ENCODE data around the gene MLIP.

Gene MLIP

DNA sequence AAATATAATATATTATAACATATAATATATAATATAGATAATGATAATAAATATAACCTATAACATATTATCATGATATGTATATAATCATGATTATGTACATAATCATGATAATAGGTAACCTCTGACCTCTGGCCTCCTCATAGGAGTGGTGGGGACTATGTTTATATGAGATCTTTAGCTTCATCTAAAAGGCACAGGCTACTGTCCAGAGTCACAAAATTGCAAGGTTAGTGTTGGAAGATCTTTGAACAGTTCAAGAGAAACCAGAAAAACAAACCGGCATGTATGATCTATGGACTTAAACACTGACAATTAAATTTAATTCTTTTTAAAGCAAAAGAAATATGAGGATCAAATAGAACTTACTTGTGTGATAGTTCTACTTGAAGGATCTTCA is 141.3 kb downstream of the MLIP start:
- no peak for TF ChIP-seq ZNF274 (IDR thresholded peaks at IDR 0.05; ENCODE audit: low read depth, low read length)
- H3K4me3 ChIP-seq (ENCODE audit: low read length), result no peak overlapping the region

DNA sequence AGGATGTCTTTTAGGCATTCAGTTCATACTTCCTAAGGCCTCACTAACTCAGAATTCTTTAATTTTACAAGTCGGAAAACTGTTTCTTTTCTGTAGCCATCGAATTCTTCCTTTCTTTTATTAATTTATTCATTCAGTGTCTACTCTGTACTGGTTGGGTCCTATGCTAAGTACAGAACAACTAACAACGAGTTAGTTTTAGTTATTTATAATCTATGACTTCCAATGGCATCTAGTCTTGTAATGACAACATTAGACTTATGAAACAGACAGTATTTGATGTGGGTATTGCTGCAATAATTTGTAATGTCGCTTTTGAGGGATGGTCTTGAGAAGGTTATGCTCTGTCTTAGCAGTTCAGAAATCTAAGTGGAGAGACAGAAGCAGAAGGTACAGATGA is 141.7 kb downstream of the MLIP start:
- no peak overlapping the region for H3K4me3 ChIP-seq (ENCODE audit: low read length)
- TF ChIP-seq ZNF274 (IDR thresholded peaks at IDR 0.05; ENCODE audit: low read depth, low read length), result no peak

DNA sequence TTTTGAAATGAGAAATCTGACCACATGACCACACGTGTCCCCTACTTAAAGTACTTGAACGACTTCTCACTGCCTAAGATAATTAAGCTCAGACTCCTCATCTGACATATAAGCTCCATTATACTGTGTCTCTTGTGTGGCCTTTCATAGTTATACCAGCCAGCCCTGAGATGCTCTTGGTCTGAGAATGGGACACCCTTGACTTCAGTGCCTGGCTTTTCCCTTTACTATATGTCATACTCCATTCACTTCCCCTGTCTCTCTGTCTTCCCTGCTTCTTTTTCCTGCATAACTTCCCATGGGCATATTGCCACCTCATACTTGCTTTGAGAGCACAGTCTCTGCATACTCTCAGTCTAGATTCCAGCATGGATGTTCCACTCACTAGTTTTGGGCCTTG is 143.6 kb downstream of the MLIP start:
- TF ChIP-seq ZNF274 (IDR thresholded peaks at IDR 0.05; ENCODE audit: low read depth, low read length), result no peak
- no peak overlapping the region for H3K4me3 ChIP-seq (ENCODE audit: low read length)

DNA sequence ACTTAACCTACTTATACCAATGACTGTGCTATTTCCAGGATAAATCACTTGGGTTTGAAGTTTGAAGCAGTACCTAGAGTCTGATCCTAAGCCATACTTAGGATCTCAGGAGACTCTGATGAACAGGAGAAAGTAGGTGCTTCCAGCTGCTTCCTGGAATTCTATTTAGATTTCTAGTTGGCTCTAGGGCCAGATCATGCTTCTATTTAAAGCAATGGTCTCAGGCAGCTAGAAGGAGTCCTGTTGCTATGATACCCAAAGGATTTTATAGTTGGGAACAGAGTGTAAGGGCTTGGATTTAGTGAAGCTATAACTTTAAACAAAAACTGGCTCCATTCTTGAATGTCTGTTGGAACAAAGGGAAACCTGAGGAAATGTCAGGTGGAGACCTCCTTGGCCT is 144.6 kb downstream of the MLIP start:
- TF ChIP-seq ZNF274 (IDR thresholded peaks at IDR 0.05; ENCODE audit: low read depth, low read length), result no peak
- H3K4me3 ChIP-seq (ENCODE audit: low read length), result no peak overlapping the region

DNA sequence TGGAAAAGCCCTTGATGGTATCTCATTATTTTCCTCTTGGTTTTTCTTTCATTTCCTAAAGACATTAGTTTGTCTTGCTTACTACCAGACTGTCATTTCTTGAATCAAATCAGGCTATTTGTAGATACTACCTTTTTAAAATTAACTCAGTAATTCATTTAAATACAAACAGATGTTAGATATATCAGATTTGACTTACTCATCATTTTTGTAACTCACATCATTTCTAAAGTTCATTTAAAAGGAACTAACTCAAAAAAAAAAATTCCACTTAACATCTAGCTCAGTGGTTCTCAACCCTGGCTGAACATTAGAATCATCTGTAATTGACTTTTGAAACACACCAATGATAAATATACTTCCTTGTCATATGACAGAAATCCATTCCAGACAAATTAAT is 148.8 kb downstream of the MLIP start:
- H3K4me3 ChIP-seq (ENCODE audit: low read length), result no peak overlapping the region
- no peak for TF ChIP-seq ZNF274 (IDR thresholded peaks at IDR 0.05; ENCODE audit: low read depth, low read length)

DNA sequence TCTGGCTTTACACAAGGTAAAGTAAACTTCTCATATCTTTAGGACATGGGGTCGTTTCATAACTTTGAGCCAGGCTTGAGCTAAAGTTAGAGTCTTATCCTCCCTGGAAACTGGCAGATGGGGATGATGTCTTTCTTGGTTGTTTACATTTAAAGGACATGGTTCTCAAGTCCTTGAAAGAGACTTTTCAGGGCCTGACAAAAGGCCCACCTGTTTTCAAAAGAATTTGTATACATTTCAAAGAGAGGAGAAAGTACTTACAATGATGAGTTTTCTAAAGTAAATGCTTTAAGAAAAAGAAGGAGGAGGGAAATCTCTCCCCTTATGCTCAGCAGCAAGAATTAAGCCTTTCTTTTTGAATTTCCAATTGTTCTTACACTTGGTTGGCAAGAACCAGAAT is 151.3 kb downstream of the MLIP start:
- TF ChIP-seq ZNF274 (IDR thresholded peaks at IDR 0.05; ENCODE audit: low read depth, low read length), result no peak
- H3K4me3 ChIP-seq (ENCODE audit: low read length), result no peak overlapping the region

DNA sequence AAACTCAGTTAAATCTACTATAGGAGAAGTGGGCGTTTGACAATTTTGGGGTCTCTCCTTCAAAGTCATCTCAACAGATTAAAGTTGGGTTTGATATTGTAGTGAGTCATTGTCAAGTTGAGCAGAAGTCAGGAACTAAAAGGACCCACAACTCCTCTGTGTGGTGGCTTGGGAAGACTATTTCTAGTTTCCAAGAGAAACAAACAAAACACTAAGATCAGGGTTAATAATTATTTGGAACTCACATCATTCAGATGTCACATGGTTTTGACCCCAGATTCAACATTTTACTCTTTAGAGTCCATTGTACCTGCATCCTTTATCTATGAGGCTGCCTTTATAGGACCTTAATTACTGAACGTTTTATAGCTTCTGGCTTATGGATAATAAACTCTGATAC is 151.7 kb downstream of the MLIP start:
- TF ChIP-seq ZNF274 (IDR thresholded peaks at IDR 0.05; ENCODE audit: low read depth, low read length), result no peak
- no peak overlapping the region for H3K4me3 ChIP-seq (ENCODE audit: low read length)

DNA sequence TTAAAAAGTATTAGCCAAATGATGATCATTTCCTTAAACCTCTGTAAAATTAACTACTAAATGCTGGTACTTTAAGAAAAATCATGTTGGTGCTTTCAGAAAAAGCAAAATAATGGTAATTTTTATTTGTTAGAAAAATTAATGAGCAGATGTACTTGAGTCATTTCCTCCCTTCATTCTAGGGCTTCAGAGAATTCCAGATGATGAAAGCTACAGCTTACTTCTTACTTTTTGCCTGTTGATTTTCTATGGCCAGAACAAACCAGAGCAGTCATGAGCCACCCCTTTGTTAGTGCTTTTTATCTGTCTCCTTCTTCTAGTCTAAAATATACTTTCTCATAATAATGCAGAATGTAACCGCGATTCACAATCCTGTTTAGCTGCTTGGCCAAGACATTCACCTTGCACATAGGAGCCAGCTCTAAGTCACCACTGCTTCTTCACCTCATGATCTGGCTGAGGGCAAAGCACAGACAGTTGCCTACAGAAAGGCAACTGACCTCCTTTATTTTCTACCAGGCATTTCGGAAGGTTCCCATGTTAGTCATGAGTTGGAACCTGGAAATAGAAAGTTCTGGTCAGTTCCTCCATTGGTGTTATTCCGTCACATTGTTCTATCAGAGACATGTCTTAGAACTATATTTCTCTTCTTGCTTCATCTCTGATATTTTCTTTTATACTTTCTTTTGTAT is 153.5 kb downstream of the MLIP start:
- no peak overlapping the region for H3K4me3 ChIP-seq (ENCODE audit: low read length)
- no peak for TF ChIP-seq ZNF274 (IDR thresholded peaks at IDR 0.05; ENCODE audit: low read depth, low read length)

DNA sequence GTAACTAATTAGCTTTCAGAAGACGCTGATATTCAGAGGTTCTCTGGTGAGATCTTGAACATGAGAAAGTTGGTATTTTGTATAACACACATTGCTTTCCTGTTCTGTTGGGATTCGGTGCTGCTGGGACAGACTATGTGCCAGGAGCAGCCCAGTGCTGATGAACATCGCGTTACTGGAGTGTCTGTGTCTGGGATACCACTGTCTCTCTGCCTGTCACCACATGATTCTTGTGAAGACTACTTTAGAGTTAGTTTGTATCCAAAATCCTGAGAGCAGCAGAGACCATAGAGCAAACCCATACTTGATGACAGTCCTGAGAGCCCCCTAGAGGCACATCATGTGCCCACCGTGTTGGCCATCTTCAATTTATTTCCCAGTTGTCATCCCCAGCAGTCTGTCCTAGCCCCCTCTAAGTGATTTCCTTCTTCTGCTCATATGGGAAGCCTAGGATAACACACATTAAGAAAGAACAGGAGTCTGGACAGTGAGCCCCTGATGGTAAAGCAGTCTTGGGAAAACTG is 155.2 kb downstream of the MLIP start:
- no peak for TF ChIP-seq ZNF274 (IDR thresholded peaks at IDR 0.05; ENCODE audit: low read depth, low read length)

DNA sequence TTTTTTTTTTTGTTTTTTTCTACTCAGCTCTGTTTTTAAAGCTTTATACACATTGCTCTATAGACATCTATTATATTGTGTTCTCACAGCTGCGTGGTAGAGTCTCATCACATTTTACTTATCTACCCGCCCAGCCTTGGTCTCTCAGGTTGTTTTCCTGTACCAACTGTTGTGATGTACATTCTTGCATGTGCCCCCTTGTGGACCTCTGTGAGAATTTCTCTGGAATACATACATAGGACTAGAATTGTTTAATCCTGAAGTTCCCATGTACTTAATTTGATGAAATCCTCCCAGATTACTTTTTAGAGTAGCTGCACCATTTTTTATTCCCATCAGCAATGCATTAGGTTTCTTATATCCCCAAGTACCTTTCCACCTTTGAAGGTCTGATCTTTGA is 156.6 kb downstream of the MLIP start:
- H3K4me3 ChIP-seq (ENCODE audit: low read length), result no peak overlapping the region
- TF ChIP-seq ZNF274 (IDR thresholded peaks at IDR 0.05; ENCODE audit: low read depth, low read length), result no peak

More for the DNA sequence above, 155.2 kb downstream of the MLIP start:
- no peak overlapping the region for H3K4me3 ChIP-seq (ENCODE audit: low read length)

DNA sequence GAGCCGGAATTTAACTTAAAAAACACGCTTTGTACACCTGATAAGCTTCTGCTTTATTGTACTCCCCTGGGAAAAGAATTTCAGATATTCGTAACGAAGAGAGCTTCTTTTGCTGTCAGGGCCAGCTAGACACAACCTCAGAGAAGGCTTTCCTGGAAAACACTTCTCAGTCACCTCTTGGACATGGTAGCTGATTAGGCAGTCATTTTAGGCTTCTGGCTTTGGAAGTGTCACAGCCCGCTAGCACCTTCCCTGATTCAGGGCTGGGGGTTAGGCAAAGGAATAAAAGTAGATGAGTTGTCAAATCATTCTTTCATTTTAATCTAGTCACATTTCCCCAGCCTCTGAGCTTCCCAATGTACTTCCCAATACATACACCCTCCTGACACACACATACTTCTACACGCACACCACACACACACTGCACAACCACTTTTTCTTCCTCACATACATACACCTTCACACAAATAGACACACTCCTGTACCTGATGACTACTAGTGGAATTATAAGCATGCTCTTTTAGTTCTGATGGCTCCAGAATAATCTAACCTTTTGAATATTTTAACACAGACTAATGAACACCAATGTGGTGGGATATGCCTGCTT is 162.1 kb downstream of the MLIP start:
- TF ChIP-seq ZNF274 (IDR thresholded peaks at IDR 0.05; ENCODE audit: low read depth, low read length), result no peak
- no peak overlapping the region for H3K4me3 ChIP-seq (ENCODE audit: low read length)

DNA sequence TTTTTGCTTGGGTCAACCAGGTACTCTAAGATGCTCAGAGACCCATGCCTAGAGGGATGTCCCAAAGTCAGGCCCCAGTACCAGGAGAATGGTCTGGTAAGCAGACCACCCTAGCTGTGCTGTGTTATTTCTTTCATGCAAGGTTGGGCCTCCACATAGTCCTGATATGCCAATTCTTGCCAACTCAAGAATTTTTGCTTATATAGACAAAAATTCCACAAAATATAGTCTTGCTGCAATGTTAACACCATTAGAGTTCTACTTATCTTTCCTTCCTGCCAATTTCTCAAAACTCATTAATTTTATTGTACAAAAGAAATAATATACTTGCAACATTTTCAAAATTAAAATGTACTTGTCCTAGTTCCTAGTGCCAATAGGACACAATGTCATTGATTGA is 163.1 kb downstream of the MLIP start:
- no peak for TF ChIP-seq ZNF274 (IDR thresholded peaks at IDR 0.05; ENCODE audit: low read depth, low read length)
- H3K4me3 ChIP-seq (ENCODE audit: low read length), result no peak overlapping the region

DNA sequence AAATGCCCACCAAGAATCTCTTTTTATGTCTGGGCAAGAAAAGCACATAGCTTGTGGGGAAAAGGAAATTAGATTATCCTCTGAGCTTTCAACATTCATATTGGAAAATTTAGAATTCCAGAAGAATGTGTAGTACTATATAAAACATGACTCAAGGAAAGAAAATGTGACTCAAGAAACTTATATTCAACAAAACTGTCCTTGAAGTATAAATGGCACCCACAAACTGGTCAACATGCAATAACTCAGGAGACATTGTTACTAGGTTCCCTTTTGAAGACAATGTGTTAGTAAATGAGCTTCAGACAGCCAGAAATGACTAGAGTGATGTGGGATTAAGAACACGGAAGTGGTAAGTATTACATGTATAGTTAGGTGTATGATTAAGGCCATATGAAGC is 170.9 kb downstream of the MLIP start:
- H3K4me3 ChIP-seq (ENCODE audit: low read length), result no peak overlapping the region
- TF ChIP-seq ZNF274 (IDR thresholded peaks at IDR 0.05; ENCODE audit: low read depth, low read length), result no peak

DNA sequence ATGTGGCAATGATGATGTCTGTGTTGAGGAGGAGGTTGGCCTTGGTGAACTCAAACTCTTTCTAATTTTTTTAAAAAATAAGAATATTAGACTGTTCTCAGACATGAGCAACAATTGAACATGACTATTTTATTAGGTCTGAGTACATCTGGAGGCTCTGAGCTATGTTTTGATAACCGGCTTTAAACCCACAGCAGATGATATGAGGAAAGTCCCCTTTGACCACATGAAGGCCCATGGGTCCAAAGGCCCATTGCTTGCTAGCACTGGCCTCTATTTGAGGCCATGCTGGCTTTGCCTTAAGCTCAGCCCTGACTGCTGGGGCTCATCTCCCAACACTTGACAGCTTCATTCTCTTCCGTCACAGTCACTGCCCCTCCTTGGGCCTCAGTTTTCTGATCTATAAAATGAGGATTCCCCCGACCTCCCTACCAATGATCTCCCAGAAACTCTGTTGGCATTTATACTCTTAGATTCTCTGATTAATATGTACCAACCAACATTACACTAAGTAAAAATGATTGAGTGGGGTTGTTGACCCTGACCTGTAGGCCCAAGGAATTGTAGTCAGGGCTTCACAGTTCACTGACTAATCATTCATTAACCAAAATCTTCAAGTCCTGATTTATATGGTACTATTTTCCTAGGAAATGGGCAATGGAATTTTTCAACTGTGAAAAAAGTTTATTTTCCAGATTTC is 173.1 kb downstream of the MLIP start:
- no peak overlapping the region for H3K4me3 ChIP-seq (ENCODE audit: low read length)
- TF ChIP-seq ZNF274 (IDR thresholded peaks at IDR 0.05; ENCODE audit: low read depth, low read length), result no peak

DNA sequence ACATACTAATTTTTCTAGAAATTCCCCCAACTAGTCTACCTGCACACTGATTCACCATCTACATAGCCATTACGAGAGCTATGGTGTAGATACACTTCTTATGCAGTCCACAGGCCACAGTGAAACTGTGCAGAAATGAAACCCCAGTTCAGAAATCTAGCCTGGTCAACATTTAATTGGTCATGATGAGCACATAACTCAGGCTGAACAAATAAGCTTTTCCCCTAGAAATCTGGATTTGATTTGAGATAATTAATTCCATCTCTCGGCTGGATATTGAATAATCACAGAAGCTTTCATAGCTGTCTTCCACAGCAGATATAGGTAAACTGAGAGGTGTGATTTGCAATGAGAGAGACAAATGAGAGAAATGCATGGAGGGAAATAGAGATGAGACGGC is 174.4 kb downstream of the MLIP start:
- no peak for TF ChIP-seq ZNF274 (IDR thresholded peaks at IDR 0.05; ENCODE audit: low read depth, low read length)
- H3K4me3 ChIP-seq (ENCODE audit: low read length), result no peak overlapping the region

All from GM08714 (cell line).